Raji (cell line): ENCODE results near the gene SPATS1.

Experiments
- POLR2A ChIP-seq: IDR thresholded peaks from 2 replicates; pipeline ENCODE4 v1.6.1; 2011; ENCODE audit warnings: low read depth, low read length, control low read depth; ENCODE audit not compliant: insufficient read depth

SPATS1 gene

DNA sequence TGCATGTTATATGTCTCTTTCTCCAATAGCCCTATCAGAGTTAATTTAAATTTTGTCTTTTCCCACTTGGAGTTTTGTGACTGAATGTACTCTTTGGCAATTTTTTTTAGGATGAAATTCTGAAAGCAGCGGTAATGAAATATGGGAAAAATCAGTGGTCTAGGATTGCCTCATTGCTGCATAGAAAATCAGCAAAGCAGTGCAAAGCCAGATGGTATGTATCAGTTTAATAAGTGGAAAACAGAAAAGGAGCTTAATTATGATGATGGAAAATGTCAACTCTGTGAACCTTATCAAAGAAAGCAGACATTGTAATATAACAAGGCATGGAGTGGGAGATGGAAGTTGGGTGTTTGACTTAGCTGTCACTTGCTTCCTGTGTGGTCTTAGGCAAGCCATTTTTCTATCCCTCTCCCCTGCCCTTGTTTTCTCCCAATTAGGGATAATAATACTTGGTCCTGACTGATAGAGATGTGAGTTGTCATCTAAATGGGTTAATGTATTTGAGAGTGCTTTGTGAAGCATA is 47.8 kb downstream of the SPATS1 start:
- TF ChIP-seq POLR2A, result no peak
